Tibial artery (tissue), 4 donors: ENCODE data around the gene FDCSP.
"Not testable (repeated sequence)": the region's sequence is repeated elsewhere in the genome, so short reads cannot be mapped to it uniquely, and the experiment has no call there.

Experiments used
- DNase-seq, 2 donors: peaks; one replicate each; pipeline ENCODE4 v3.0.0-alpha.2; 2019
- H3K27ac ChIP-seq, 2 donors: fragments of 200-600 bp; sonication (generic) in 1 of 2; 1 replicate in 1 of 2; 2 replicates in 1 of 2; pipeline ENCODE4 v1.5.1; 2018 to 2019; ENCODE audit warnings: mild to moderate bottlenecking in 1 of 2
- H3K27me3 ChIP-seq, 2 donors: fragments of 200-600 bp; sonication (generic) in 1 of 2; one replicate each; pipeline versions ENCODE4 v1.5.1 to v1.6.0; 2016 to 2019
- H3K36me3 ChIP-seq, 3 donors: fragments of 200-600 bp; sonication (generic) in 2 of 3; one replicate each; pipeline ENCODE4 v1.5.1; 2016 to 2019; ENCODE audit warnings: mild to moderate bottlenecking in 2 of 3
- H3K4me1 ChIP-seq, 4 donors: fragments of 200-600 bp; sonication (generic) in 2 of 4; 1 replicate in 3 of 4; 2 replicates in 1 of 4; pipeline ENCODE4 v1.5.1; 2016 to 2019
- H3K4me3 ChIP-seq, 2 donors: fragments of 200-600 bp; sonication (generic) in 1 of 2; 1 replicate in 1 of 2; 2 replicates in 1 of 2; pipeline ENCODE4 v1.5.1; 2018 to 2019; ENCODE audit warnings: mild to moderate bottlenecking in 2 of 2
- H3K9me3 ChIP-seq, 3 donors: fragments of 200-600 bp; sonication (generic) in 1 of 3; one replicate each; pipeline ENCODE4 v1.5.1; 2016 to 2019
- intact Hi-C: fragments of 100-400 bp; cut with DNase I; formaldehyde crosslinking; loops from one replicate; pipeline ENCODE4 v1.15.0; 2023; ENCODE audit warnings: low total_unique reads
- TF ChIP-seq, protein P1 (sequence below), 2 experiments: fragments of 200-600 bp in 1 of 2; fragments of 450-650 bp in 1 of 2; IDR thresholded peaks; one replicate each; pipeline ENCODE4 v1.5.1; 2017 to 2019; ENCODE audit warnings: antibody characterized with exemption in 2 of 2, mild to moderate bottlenecking in 1 of 2, moderate library complexity in 1 of 2

FDCSP gene

DNA sequence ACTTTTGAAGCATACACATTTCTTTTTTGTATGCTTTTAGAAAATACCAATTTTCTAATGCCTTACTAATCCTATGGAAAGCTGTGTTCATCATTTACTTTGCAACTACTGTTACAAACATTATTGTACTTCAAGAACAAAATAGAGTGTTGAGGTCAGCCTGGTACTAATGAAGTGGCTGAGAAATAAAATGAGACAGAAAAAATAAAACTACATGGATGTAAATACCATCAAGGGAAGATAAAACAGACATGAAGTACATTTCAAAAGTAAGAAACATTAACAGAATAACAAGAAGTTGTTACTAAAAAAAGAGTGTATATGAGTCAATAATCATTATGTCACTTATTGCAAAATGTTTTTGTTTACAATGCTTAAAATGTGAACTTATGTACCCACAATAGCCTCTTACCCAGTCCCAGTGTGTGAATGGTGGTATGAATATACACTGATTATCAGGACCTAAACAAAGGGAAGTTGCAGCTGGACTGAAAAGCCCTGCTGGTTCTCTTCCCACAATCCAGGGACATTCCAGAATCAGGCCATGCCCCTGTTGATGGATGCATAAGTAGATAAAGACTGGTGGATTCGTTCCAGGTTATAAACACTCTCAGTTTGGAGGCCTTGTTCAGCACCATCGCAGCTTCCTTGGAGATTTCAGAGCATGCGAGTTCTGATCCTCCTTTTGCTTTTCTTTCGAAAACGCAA is 14.1 kb downstream of the FDCSP start:
- Histone ChIP-seq H3K9me3 (no peaks in the 10 kb centered on the region), H3K4me3 (no peak overlapping the region), H3K4me1 (no peaks in the 10 kb centered on the region), H3K36me3 (no peaks in the 10 kb centered on the region), H3K27ac (no peak overlapping the region), H3K27me3 (no peaks in the 10 kb centered on the region)
- TF ChIP-seq, protein P1, sequence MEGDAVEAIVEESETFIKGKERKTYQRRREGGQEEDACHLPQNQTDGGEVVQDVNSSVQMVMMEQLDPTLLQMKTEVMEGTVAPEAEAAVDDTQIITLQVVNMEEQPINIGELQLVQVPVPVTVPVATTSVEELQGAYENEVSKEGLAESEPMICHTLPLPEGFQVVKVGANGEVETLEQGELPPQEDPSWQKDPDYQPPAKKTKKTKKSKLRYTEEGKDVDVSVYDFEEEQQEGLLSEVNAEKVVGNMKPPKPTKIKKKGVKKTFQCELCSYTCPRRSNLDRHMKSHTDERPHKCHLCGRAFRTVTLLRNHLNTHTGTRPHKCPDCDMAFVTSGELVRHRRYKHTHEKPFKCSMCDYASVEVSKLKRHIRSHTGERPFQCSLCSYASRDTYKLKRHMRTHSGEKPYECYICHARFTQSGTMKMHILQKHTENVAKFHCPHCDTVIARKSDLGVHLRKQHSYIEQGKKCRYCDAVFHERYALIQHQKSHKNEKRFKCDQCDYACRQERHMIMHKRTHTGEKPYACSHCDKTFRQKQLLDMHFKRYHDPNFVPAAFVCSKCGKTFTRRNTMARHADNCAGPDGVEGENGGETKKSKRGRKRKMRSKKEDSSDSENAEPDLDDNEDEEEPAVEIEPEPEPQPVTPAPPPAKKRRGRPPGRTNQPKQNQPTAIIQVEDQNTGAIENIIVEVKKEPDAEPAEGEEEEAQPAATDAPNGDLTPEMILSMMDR (IDR thresholded peaks at IDR 0.05) = no peak
- intact Hi-C loops = no loop called here
- no peak for DNase-seq

DNA sequence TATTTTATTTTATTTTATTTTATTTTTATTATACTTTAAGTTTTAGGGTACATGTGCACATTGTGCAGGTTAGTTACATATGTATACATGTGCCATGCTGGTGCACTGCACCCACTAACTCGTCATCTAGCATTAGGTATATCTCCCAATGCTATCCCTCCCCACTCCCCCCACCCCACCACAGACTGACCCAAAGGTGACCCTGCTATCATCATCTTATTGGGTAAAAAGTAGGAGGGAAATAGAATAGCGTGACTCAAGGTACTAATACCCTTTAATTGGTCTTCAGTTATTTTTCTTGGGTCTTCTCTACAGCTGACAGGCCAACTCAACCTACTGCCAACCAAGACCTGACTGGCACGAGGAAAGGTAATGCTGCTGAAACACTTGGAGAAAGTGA is 16.4 kb downstream of the FDCSP start, which contains the start of gene CSN3:
CSN3 (plus strand) TSS at position 301 of the 400 bp plus-strand sequence. CDS start 2,223 bp downstream, outside the sequence.
- H3K27me3 ChIP-seq, H3K27ac ChIP-seq, intact Hi-C loops, H3K4me3 ChIP-seq, H3K9me3 ChIP-seq, DNase-seq, H3K4me1 ChIP-seq, H3K36me3 ChIP-seq: not testable (repeated sequence)

DNA sequence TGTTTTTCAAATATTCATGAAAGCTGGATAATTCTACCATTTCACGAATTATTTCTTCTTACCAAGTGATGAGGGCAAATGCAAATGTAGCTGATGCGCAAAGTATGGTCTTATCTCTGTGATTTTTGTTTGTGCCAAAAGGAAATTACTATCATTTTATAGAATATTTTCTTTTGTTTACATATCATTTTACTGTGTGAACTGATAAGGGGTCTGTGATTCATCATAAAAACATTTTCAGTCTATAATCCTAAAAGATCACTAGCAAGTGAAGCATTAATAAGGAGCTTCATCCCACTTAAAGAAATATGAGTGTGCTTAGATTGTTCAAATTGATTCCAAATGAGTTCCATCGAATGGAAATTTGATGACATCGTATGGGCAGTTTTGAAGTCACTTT is 17.2 kb downstream of the FDCSP start:
- Histone ChIP-seq H3K27ac (no peak overlapping the region), H3K4me1 (no peaks in the 10 kb centered on the region), H3K27me3 (no peaks in the 10 kb centered on the region), H3K9me3 (no peaks in the 10 kb centered on the region), H3K36me3 (no peaks in the 10 kb centered on the region), H3K4me3 (no peak overlapping the region)
- TF ChIP-seq, protein P1 (IDR thresholded peaks at IDR 0.05) = no peak
- intact Hi-C loops = no loop called here
- no peak for DNase-seq

DNA sequence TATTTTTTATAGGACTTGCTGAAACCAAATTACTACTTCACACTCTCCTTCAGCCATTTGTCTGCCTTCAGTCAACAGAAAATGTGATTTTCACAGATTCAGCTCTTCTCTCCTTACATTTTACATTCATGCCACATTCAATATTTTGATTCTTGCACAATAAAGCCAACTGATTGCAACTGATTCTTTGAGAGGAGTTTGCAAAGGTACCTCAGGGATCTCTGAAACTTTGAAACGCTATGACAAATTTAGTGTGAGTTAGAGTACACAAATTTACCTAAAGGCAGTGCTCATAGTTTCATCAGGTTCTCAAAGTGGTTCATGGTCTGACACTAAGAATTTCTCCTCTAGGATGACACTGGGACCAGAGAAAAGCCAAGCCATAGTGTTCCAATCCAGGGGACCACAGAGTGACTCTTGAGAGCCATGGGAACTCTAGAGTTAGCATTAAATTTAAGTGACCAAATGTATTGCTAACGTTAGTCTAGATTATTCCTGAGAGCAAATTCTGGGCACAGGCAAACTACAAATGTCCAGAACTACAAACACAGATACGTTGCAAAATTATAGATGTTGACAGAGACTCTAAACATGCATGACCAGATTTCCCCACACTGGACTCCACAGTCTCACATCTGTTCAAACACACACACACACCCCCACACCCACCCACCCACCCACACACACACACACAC is 25.5 kb downstream of the FDCSP start:
- no peak for DNase-seq
- H3K36me3 ChIP-seq = no peaks in the 10 kb centered on the region
- intact Hi-C loops = no loop called here
- no peaks in the 10 kb centered on the region for H3K4me1 ChIP-seq
- H3K27me3 ChIP-seq = no peaks in the 10 kb centered on the region
- no peak overlapping the region for H3K4me3 ChIP-seq
- H3K27ac ChIP-seq = no peak overlapping the region
- no peaks in the 10 kb centered on the region for H3K9me3 ChIP-seq
- TF ChIP-seq, protein P1 (IDR thresholded peaks at IDR 0.05) = no peak

DNA sequence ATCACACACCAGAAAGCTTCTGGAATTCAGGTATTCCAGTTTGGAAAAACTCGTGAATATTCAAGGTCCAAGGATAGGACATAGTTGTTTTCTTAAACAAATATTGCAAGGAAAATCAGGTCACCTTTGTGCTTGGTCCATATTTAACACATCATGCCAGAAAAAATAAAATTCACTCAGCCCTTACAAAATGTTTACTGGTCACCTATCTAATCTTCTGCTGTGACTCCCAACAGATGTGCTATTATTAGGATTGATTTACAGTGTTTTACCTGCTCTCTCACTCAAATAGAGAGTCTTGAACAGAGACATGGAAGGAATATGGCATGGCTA is 26.0 kb downstream of the FDCSP start:
- H3K36me3 ChIP-seq = no peaks in the 10 kb centered on the region
- no peaks in the 10 kb centered on the region for H3K27me3 ChIP-seq
- H3K4me1 ChIP-seq = no peaks in the 10 kb centered on the region
- no peak for DNase-seq
- no peak overlapping the region for H3K4me3 ChIP-seq
- no peaks in the 10 kb centered on the region for H3K9me3 ChIP-seq
- TF ChIP-seq, protein P1 (IDR thresholded peaks at IDR 0.05) = no peak
- intact Hi-C loops = no loop called here
- no peak overlapping the region for H3K27ac ChIP-seq

DNA sequence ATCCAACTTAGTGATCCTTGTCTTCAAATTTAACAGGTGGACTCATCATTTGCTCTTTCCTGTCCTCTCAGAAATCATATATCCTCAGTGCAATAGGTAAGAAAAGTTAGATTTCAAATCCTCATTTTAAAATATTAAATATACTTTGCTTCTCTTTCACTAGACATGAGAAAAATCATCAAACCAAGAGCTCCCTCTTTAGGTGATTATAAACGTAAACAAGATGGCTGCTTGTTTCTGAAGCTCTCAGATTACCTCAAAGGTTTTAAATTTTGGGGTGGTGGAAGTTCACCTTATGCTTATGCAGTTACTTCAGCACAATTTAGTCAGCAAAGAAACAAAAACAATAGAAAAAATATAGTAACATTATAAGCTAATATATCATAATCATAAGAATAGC is 43.8 kb downstream of the FDCSP start:
- Histone ChIP-seq H3K27ac (no peak overlapping the region), H3K4me1 (no peaks in the 10 kb centered on the region), H3K9me3 (no peaks in the 10 kb centered on the region), H3K4me3 (no peak overlapping the region), H3K27me3 (no peaks in the 10 kb centered on the region), H3K36me3 (no peaks in the 10 kb centered on the region)
- TF ChIP-seq, protein P1 (IDR thresholded peaks at IDR 0.05) = no peak
- intact Hi-C loops = no loop called here
- no peak for DNase-seq
